DND-41 (cell line): Measurements from ENCODE around the gene ITGA2.

ENCODE experiments used
- EZH2 ChIP-seq: IDR thresholded peaks from 3 replicates; pipeline ENCODE4 v1.6.1; 2012; ENCODE audit warnings: borderline replicate concordance, low read depth, mild to moderate bottlenecking, moderate library complexity, low read length, inconsistent platforms; ENCODE audit not compliant: severe bottlenecking
- TF ChIP-seq, protein P1 (sequence below): IDR thresholded peaks from 2 replicates; pipeline ENCODE4 v1.5.1; 2012; ENCODE audit warnings: borderline replicate concordance, low read length, moderate library complexity, mild to moderate bottlenecking; ENCODE audit not compliant: poor library complexity, severe bottlenecking; ENCODE audit errors: extremely low read depth

DNA sequence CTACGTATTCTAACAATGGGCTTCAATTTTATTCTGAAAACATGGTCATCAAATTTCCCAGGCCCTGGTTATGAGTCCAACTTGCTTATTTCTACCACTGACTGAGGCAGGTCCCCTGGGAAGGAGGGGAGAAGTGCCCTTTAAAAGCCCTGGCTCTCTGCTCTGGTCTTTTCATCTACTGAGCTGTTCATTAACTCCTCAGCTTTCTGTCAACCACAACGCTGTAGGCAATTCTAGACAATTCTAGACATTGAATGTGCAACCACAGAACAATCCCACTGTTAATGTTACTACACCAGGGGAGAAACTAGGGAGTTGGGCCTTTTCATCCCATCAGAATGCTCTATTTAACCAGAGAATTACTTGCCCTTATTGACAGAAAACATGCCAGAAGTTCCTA, 110.4 kb downstream of the ITGA2 start:
- TF ChIP-seq, protein P1, sequence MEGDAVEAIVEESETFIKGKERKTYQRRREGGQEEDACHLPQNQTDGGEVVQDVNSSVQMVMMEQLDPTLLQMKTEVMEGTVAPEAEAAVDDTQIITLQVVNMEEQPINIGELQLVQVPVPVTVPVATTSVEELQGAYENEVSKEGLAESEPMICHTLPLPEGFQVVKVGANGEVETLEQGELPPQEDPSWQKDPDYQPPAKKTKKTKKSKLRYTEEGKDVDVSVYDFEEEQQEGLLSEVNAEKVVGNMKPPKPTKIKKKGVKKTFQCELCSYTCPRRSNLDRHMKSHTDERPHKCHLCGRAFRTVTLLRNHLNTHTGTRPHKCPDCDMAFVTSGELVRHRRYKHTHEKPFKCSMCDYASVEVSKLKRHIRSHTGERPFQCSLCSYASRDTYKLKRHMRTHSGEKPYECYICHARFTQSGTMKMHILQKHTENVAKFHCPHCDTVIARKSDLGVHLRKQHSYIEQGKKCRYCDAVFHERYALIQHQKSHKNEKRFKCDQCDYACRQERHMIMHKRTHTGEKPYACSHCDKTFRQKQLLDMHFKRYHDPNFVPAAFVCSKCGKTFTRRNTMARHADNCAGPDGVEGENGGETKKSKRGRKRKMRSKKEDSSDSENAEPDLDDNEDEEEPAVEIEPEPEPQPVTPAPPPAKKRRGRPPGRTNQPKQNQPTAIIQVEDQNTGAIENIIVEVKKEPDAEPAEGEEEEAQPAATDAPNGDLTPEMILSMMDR: no peak
- TF ChIP-seq EZH2: no peak
